GM21515 (cell line): ENCODE measurements around the gene ST7L.
"Not testable (repeated sequence)": the region's sequence is repeated elsewhere in the genome, so short reads cannot be mapped to it uniquely, and the experiment has no call there.

ENCODE experiments used
- ATAC-seq: cut with Tn5 transposase; IDR thresholded peaks from one replicate; pipeline ENCODE4 v1.9.1; 2021; ENCODE audit not compliant: unreplicated experiment

The ST7L gene

GRCh38 chr1:112618721-112619517 lies at the start of gene ST7L:
Gene ST7L, minus strand, starts transcription at chr1:112619141. Its CDS starts 28 bp downstream, at chr1:112619113.
- ATAC-seq, result no peak

- ATAC-seq, result no peak
These were observed 48.0 kb upstream of the ST7L start for GRCh38 chr1:112666946-112667345.

GRCh38 chr1:112665857-112666256 lies 46.9 kb upstream of the ST7L start:
- no peak for ATAC-seq

GRCh38 chr1:112651205-112651604 lies 32.3 kb upstream of the ST7L start:
- no peak for ATAC-seq

GRCh38 chr1:112646225-112646624 lies 27.3 kb upstream of the ST7L start:
- no peak for ATAC-seq

- no peak for ATAC-seq
These were observed 24.1 kb upstream of the ST7L start for GRCh38 chr1:112643080-112643479.

- not testable (repeated sequence) for ATAC-seq
These were observed 21.5 kb upstream of the ST7L start for GRCh38 chr1:112640437-112640836.

- no peak for ATAC-seq
These were observed 19.1 kb upstream of the ST7L start for GRCh38 chr1:112638110-112638428.

GRCh38 chr1:112637254-112638109 lies 18.5 kb upstream of the ST7L start:
- no peak for ATAC-seq

- no peak for ATAC-seq
These were observed 17.8 kb upstream of the ST7L start for GRCh38 chr1:112636597-112637253.

- no peak for ATAC-seq
These were observed 17.1 kb upstream of the ST7L start for GRCh38 chr1:112636056-112636455.

- ATAC-seq, result no peak
These were observed 15.4 kb upstream of the ST7L start for GRCh38 chr1:112634367-112634766.

- ATAC-seq, result no peak
These were observed 14.7 kb upstream of the ST7L start for GRCh38 chr1:112633628-112634027.

GRCh38 chr1:112629256-112629655 lies 10.3 kb upstream of the ST7L start:
- no peak for ATAC-seq

- ATAC-seq, result no peak
These were observed 9.6 kb upstream of the ST7L start for GRCh38 chr1:112628516-112628915.

GRCh38 chr1:112626887-112627286 lies 7.9 kb upstream of the ST7L start:
- no peak for ATAC-seq

GRCh38 chr1:112626193-112626592 lies 7.3 kb upstream of the ST7L start:
- ATAC-seq, result no peak

- no peak for ATAC-seq
These were observed 6.8 kb upstream of the ST7L start for GRCh38 chr1:112625696-112626095.

- not testable (repeated sequence) for ATAC-seq
These were observed 5.6 kb upstream of the ST7L start for GRCh38 chr1:112624493-112624892.

GRCh38 chr1:112620377-112620695 lies 1.4 kb upstream of the ST7L start:
- ATAC-seq, result no peak

- peak; percentile 78 for ATAC-seq
These were observed 806 bp upstream of the ST7L start, which contains the start of gene CAPZA1 for GRCh38 chr1:112619518-112620376. Gene CAPZA1, plus strand, starts transcription at chr1:112619832. Its CDS starts 13 bp downstream, at chr1:112619845.
